Measurements from ENCODE around the gene ZNRF1. TPM values are rescaled to one million over a fixed set of nuclear protein-coding genes. Genes with fewer than 3 reads are reported as not detected.
A peak's percentile ranks its signal among the peaks of the same experiment; 100 is the strongest.

ZNRF1 gene
- total and polyA plus RNA-seq, 2 of the 13 experiments (the other 11 are each of a cell fraction or from before 2014, with no cell fraction given): 43.9 to 58.7 TPM

GRCh38 chr16:74999609-75000480 is 1.0 kb downstream of the ZNRF1 start (continued):
- TF ChIP-seq SUZ12 (IDR thresholded peaks at IDR 0.05; ENCODE audit: low read depth, low read length) (no peak), RAD21 (CRISPR knock-in tag; IDR thresholded peaks at IDR 0.05) (peak; percentile 37; the same call in 1 of the 2 replicates), ARID4A (CRISPR knock-in tag; IDR thresholded peaks at IDR 0.05; ENCODE audit: borderline replicate concordance) (peak; percentile 90), ISL2 (CRISPR knock-in tag; IDR thresholded peaks at IDR 0.05) (no peak), KDM6A (CRISPR knock-in tag; IDR thresholded peaks at IDR 0.05; ENCODE audit: low read depth) (no peak), NBN (conservative IDR thresholded peaks at IDR 0.05) (no peak), TCF12 (IDR thresholded peaks at IDR 0.05) (no peak), TCF12 (CRISPR knock-in tag; IDR thresholded peaks at IDR 0.05) (0 out of 2 replicates have a peak, but pooled peaks have one; percentile 31), HNF1A (IDR thresholded peaks at IDR 0.05; ENCODE audit: low read depth) (no peak), HNF1A (CRISPR knock-in tag; IDR thresholded peaks at IDR 0.05; ENCODE audit: borderline replicate concordance) (0 out of 2 replicates have a peak, but pooled peaks have one; percentile 28), ZNF749 (CRISPR knock-in tag; IDR thresholded peaks at IDR 0.05; ENCODE audit: borderline replicate concordance) (no peak; the same call in 1 of the 2 replicates), KMT2A (CRISPR knock-in tag; IDR thresholded peaks at IDR 0.05) (peak; percentile 62; the same call in 1 of the 2 replicates), FOXJ3 (CRISPR knock-in tag; IDR thresholded peaks at IDR 0.05; ENCODE audit: borderline replicate concordance) (no peak)

Data from HepG2 (cell line).